GM23338 (cell line): ENCODE results near the gene CDK5RAP2.

Experiments
- POLR2AphosphoS5 ChIP-seq: IDR thresholded peaks from 2 replicates; pipeline ENCODE4 v1.6.1; 2016; ENCODE audit warnings: antibody characterized with exemption, low read depth
- TF ChIP-seq, protein P1 (sequence below), 2 experiments: fragments of 200-600 bp in 1 of 2; sonication (generic) in 1 of 2; conservative IDR thresholded peaks; 2 replicates each; pipeline versions ENCODE4 v1.5.1 to v1.6.1; 2016 to 2017; ENCODE audit warnings: antibody characterized with exemption in 2 of 2, low read depth in 2 of 2, mild to moderate bottlenecking in 2 of 2, moderate library complexity in 1 of 2

DNA sequence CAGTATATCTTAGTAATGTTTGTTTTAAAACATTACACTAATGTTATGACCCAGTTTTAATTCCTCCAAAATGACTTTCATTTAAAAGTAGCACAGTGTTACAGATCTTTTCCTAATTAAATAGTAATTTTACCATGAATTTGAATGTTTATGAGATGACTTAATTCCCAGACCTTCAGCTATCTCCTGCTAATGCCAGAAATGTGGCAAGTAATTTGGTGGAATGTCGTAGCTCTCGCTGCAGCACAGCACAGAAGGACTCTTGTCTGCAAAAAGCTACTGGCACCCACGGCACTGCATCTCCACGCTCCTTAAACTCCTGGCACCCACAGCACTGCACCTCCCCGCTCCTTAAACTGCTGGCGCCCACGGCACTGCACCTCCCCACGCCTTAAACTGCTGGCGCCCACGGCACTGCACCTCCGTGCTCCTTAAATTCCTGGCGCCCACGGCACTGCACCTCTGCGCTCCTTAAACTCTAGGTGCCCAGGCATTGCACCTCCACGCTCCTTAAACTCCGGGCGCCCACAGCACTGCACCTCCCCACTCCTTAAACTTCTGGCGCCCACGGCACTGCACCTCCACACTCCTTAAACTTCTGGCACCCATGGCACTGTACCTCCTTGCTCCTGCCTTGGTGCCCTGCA is 163.1 kb downstream of the CDK5RAP2 start:
- TF ChIP-seq POLR2AphosphoS5, result no peak
- TF ChIP-seq, protein P1, sequence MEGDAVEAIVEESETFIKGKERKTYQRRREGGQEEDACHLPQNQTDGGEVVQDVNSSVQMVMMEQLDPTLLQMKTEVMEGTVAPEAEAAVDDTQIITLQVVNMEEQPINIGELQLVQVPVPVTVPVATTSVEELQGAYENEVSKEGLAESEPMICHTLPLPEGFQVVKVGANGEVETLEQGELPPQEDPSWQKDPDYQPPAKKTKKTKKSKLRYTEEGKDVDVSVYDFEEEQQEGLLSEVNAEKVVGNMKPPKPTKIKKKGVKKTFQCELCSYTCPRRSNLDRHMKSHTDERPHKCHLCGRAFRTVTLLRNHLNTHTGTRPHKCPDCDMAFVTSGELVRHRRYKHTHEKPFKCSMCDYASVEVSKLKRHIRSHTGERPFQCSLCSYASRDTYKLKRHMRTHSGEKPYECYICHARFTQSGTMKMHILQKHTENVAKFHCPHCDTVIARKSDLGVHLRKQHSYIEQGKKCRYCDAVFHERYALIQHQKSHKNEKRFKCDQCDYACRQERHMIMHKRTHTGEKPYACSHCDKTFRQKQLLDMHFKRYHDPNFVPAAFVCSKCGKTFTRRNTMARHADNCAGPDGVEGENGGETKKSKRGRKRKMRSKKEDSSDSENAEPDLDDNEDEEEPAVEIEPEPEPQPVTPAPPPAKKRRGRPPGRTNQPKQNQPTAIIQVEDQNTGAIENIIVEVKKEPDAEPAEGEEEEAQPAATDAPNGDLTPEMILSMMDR (conservative IDR thresholded peaks at IDR 0.05; ENCODE audit: low read depth in 2 of 2), result no peak
